ENCODE data around the gene MORN1.

DNA sequence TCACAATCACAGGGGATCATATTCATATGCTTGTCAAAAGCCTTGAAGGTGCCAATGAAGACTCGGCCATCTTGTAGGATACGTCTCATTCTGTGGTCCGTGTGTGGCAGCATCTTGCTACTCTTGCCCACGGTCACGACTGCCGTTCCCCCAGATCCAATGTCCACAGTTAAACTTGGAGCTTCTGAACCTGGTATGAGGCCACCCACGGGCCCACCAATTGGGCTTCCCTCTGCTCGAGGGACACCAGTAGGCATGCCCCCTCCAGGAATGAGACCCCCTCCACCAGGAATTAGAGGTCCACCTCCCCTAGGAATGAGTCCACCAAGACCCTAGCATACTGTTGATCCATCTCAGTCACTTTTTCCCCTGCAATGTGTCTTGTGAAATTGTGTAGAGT is 39.6 kb downstream of the MORN1 start:
- TF ChIP-seq CTCF (IDR thresholded peaks at IDR 0.05; ENCODE audit: insufficient read depth, low read length, poor library complexity, severe bottlenecking) (no peak), EZH2phosphoT487 (conservative IDR thresholded peaks at IDR 0.05; ENCODE audit: low read length) (no peak)
